Skeletal muscle tissue (tissue), 4 donors: ENCODE data around the gene MRPL10. TPM values are rescaled to one million over a fixed set of nuclear protein-coding genes. Genes with fewer than 3 reads are reported as not detected.

Source experiments
- H3K27ac ChIP-seq: one replicate; pipeline ENCODE4 v1.7.0; 2013; ENCODE audit warnings: mild to moderate bottlenecking, low read depth, low read length, inconsistent platforms
- H3K27me3 ChIP-seq, 3 donors: one replicate each; pipeline ENCODE4 v1.7.0; 2013; ENCODE audit warnings: low read length in 3 of 3; ENCODE audit not compliant: control insufficient read depth in 3 of 3, insufficient read depth in 3 of 3
- H3K36me3 ChIP-seq, 3 donors: one replicate each; pipeline ENCODE4 v1.7.0; 2013; ENCODE audit warnings: low read length in 3 of 3; ENCODE audit not compliant: control insufficient read depth in 3 of 3, insufficient read depth in 3 of 3
- H3K4me1 ChIP-seq, 3 donors: one replicate each; pipeline ENCODE4 v1.7.0; 2013; ENCODE audit warnings: low read length in 3 of 3, mild to moderate bottlenecking in 3 of 3; ENCODE audit not compliant: control insufficient read depth in 3 of 3, insufficient read depth in 3 of 3
- H3K4me3 ChIP-seq, 3 donors: one replicate each; pipeline ENCODE4 v1.7.0; 2013; ENCODE audit warnings: low read length in 3 of 3
- H3K9ac ChIP-seq, 3 donors: one replicate each; pipeline ENCODE4 v1.7.0; 2013; ENCODE audit warnings: low read length in 3 of 3, mild to moderate bottlenecking in 3 of 3, moderate library complexity in 2 of 3, low read depth in 1 of 3
- H3K9me3 ChIP-seq, 3 donors: one replicate each; pipeline ENCODE4 v1.7.0; 2013; ENCODE audit warnings: low read length in 3 of 3; ENCODE audit not compliant: control insufficient read depth in 3 of 3
- total RNA-seq: library from RNA; depleted of rRNA; stranded (reverse); fragments of >200 nt; gene quantifications from one replicate; pipeline ENCODE4 v1.2.3, GENCODE V29; 2014
- donor health status: Osteomylitis.

MRPL10 gene
- total RNA-seq, 1 donor from 2014 or later: 19.8 TPM

- no peaks in the 10 kb centered on the region for H3K9me3 ChIP-seq
- H3K27me3 ChIP-seq: peaks cover 76 to 87% (median 85%) of the 10 kb centered on the region in 3 donors
- no peak overlapping the region for H3K4me3 ChIP-seq
- H3K9ac ChIP-seq: no peak overlapping the region
- H3K4me1 ChIP-seq: peaks cover 3 to 20% (median 7%) of the 10 kb centered on the region in 3 donors
- no peak overlapping the region for H3K27ac ChIP-seq
- H3K36me3 ChIP-seq: no peaks in the 10 kb centered on the region
Measured at GRCh38 chr17:47848198-47848513, 16.8 kb upstream of the MRPL10 start.

GRCh38 chr17:47847341-47848197 lies 16.2 kb upstream of the MRPL10 start:
- Histone ChIP-seq H3K36me3 (no peaks in the 10 kb centered on the region), H3K4me3 (no peak overlapping the region), H3K9ac (no peak overlapping the region), H3K4me1 (peaks cover 3 to 19% (median 7%) of the 10 kb centered on the region in 3 donors), H3K27ac (no peak overlapping the region), H3K27me3 (peaks cover 70 to 81% (median 79%) of the 10 kb centered on the region in 3 donors), H3K9me3 (no peaks in the 10 kb centered on the region)

- peaks cover 62 to 74% (median 72%) of the 10 kb centered on the region in 3 donors for H3K27me3 ChIP-seq
- H3K4me1 ChIP-seq: peaks cover 3 to 12% (median 6%) of the 10 kb centered on the region in 3 donors
- H3K9ac ChIP-seq: no peak overlapping the region
- no peaks in the 10 kb centered on the region for H3K9me3 ChIP-seq
- no peak overlapping the region for H3K27ac ChIP-seq
- H3K4me3 ChIP-seq: no peak overlapping the region
- H3K36me3 ChIP-seq: no peaks in the 10 kb centered on the region
Measured at GRCh38 chr17:47846716-47847340, 15.5 kb upstream of the MRPL10 start.

GRCh38 chr17:47845716-47846075 lies 14.4 kb upstream of the MRPL10 start:
- no peaks in the 10 kb centered on the region for H3K36me3 ChIP-seq
- H3K4me1 ChIP-seq: peaks cover 6 to 18% (median 6%) of the 10 kb centered on the region in 3 donors
- no peak overlapping the region for H3K27ac ChIP-seq
- H3K9me3 ChIP-seq: no peaks in the 10 kb centered on the region
- no peak overlapping the region for H3K9ac ChIP-seq
- peaks cover 55 to 68% (median 66%) of the 10 kb centered on the region in 3 donors for H3K27me3 ChIP-seq
- H3K4me3 ChIP-seq: no peak overlapping the region

GRCh38 chr17:47844814-47845715 lies 13.7 kb upstream of the MRPL10 start:
- H3K36me3 ChIP-seq: no peaks in the 10 kb centered on the region
- no peak overlapping the region for H3K9ac ChIP-seq
- H3K27me3 ChIP-seq: peaks cover 49 to 62% (median 59%) of the 10 kb centered on the region in 3 donors
- H3K9me3 ChIP-seq: no peaks in the 10 kb centered on the region
- no peak overlapping the region for H3K4me3 ChIP-seq
- H3K27ac ChIP-seq: no peak overlapping the region
- peaks cover 11 to 21% (median 12%) of the 10 kb centered on the region in 3 donors for H3K4me1 ChIP-seq

- H3K9ac ChIP-seq: no peak overlapping the region
Measured at GRCh38 chr17:47844227-47844626, 12.9 kb upstream of the MRPL10 start.

GRCh38 chr17:47843391-47843730 lies 12.0 kb upstream of the MRPL10 start:
- no peaks in the 10 kb centered on the region for H3K9me3 ChIP-seq
- H3K36me3 ChIP-seq: peaks cover 2 to 10% (median 2%) of the 10 kb centered on the region in 3 donors
- H3K4me3 ChIP-seq: no peak overlapping the region
- H3K27ac ChIP-seq: no peak overlapping the region
- peaks cover 12 to 29% (median 15%) of the 10 kb centered on the region in 3 donors for H3K4me1 ChIP-seq
- H3K27me3 ChIP-seq: peaks cover 37 to 45% (median 42%) of the 10 kb centered on the region in 3 donors
- no peak overlapping the region for H3K9ac ChIP-seq

More at GRCh38 chr17:47844227-47844626, 12.9 kb upstream of the MRPL10 start:
- H3K4me3 ChIP-seq: no peak overlapping the region
- H3K36me3 ChIP-seq: peaks cover 0 to 5% (median 0%) of the 10 kb centered on the region in 3 donors
- no peaks in the 10 kb centered on the region for H3K9me3 ChIP-seq
- no peak overlapping the region for H3K27ac ChIP-seq
- peaks cover 12 to 28% (median 15%) of the 10 kb centered on the region in 3 donors for H3K4me1 ChIP-seq
- peaks cover 44 to 53% (median 51%) of the 10 kb centered on the region in 3 donors for H3K27me3 ChIP-seq

- peaks cover 14 to 19% (median 14%) of the 10 kb centered on the region in 3 donors for H3K36me3 ChIP-seq
- H3K27ac ChIP-seq: peak overlapping the region; percentile 49
- peaks cover 12 to 25% (median 15%) of the 10 kb centered on the region in 3 donors for H3K4me1 ChIP-seq
- no peaks in the 10 kb centered on the region for H3K9me3 ChIP-seq
- peaks cover 21 to 28% (median 26%) of the 10 kb centered on the region in 3 donors for H3K27me3 ChIP-seq
- H3K4me3 ChIP-seq: peak overlapping the region; percentile 17 to 98 (median 92)
- peak overlapping the region; percentile 86 to 95 (median 89) for H3K9ac ChIP-seq
Measured at GRCh38 chr17:47841488-47842291, 10.3 kb upstream of the MRPL10 start.
